ENCODE data around the gene TMEM163.

The TMEM163 gene

DNA sequence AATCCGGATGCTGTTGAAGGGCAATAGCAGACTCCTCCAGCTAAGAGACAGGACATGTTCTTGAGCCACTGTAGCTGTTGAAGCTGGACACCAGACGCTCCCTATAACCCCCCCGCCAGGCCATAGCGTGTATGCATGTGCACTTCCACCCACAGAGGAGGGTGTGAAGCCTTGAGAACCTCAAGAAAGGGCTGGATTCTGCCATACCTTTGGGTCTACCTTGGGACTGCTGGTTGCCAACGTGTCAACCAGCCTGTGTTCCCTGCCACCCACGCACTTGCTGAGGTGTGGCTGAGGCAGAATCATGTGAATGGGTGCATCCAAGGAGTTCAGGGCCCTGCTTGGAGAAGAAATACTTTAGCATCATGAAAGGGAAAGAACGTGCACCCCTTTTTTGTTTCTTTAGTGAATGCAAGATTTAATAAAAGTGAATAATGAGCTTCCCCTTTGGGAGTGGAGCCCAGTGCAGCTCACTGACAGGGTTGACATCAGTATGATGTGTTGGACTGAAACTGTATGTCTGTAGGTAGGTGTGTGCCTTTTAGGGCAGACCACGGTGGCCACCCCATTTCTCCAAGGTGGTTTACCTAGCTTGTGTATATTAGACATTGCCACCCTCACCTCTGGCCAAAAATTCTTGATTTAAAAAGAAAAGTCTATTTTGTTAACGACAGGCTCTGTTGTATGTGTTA, 266.6 kb downstream of the TMEM163 start:
- TF ChIP-seq SPI1 (IDR thresholded peaks at IDR 0.05; ENCODE audit: low read depth, low read length) (no peak), POU2F2 (IDR thresholded peaks at IDR 0.05; ENCODE audit: low read depth, low read length) (no peak), PAX5 (IDR thresholded peaks at IDR 0.05; ENCODE audit: insufficient read depth, low read length, severe bottlenecking) (no peak), POLR2AphosphoS5 (IDR thresholded peaks at IDR 0.05; ENCODE audit: low read depth, low read length) (no peak; the same call in 1 of the 2 replicates), TAF1 (IDR thresholded peaks at IDR 0.05; ENCODE audit: low read depth, low read length) (no peak), POLR2A (IDR thresholded peaks at IDR 0.05; ENCODE audit: low read depth, low read length) (no peak)
- no peak for FAIRE-seq
- no peak for DNase-seq (ENCODE audit: insufficient read length, low spot score)

DNA sequence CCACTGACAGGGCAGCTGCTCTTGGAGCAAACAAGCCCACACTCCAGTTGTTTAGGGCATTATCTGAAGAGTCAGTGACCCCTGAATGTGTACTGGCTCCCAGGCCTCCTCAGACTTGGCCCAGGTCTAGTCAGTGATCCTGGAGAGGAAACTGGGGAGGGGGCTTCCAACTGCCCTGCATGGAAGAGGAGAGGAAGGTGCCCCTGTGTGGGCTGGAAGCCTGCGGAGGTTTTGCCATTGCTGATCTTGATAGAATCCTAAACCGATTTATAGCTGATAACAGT, 267.5 kb downstream of the TMEM163 start:
- no peak for FAIRE-seq

GRCh38 chr2:134449751-134450513, 268.9 kb downstream of the TMEM163 start:
- FAIRE-seq: no peak
- no peak for TF ChIP-seq SPI1 (IDR thresholded peaks at IDR 0.05; ENCODE audit: low read depth, low read length)
- no peak for TF ChIP-seq PAX5 (IDR thresholded peaks at IDR 0.05; ENCODE audit: insufficient read depth, low read length, severe bottlenecking)
- TF ChIP-seq POLR2A (IDR thresholded peaks at IDR 0.05; ENCODE audit: low read depth, low read length): no peak
- TF ChIP-seq POLR2AphosphoS5 (IDR thresholded peaks at IDR 0.05; ENCODE audit: low read depth, low read length): no peak
- no peak for TF ChIP-seq POU2F2 (IDR thresholded peaks at IDR 0.05; ENCODE audit: low read depth, low read length)
- no peak for TF ChIP-seq TAF1 (IDR thresholded peaks at IDR 0.05; ENCODE audit: low read depth, low read length)
- no peak for DNase-seq (ENCODE audit: insufficient read length, low spot score)

More for the DNA sequence above, 267.5 kb downstream of the TMEM163 start:
- no peak for DNase-seq (ENCODE audit: insufficient read length, low spot score)
- TF ChIP-seq PAX5 (IDR thresholded peaks at IDR 0.05; ENCODE audit: insufficient read depth, low read length, severe bottlenecking): no peak
- TF ChIP-seq POLR2AphosphoS5 (IDR thresholded peaks at IDR 0.05; ENCODE audit: low read depth, low read length): no peak
- no peak for TF ChIP-seq POLR2A (IDR thresholded peaks at IDR 0.05; ENCODE audit: low read depth, low read length)
- no peak for TF ChIP-seq POU2F2 (IDR thresholded peaks at IDR 0.05; ENCODE audit: low read depth, low read length)
- TF ChIP-seq TAF1 (IDR thresholded peaks at IDR 0.05; ENCODE audit: low read depth, low read length): no peak
- no peak for TF ChIP-seq SPI1 (IDR thresholded peaks at IDR 0.05; ENCODE audit: low read depth, low read length)

DNA sequence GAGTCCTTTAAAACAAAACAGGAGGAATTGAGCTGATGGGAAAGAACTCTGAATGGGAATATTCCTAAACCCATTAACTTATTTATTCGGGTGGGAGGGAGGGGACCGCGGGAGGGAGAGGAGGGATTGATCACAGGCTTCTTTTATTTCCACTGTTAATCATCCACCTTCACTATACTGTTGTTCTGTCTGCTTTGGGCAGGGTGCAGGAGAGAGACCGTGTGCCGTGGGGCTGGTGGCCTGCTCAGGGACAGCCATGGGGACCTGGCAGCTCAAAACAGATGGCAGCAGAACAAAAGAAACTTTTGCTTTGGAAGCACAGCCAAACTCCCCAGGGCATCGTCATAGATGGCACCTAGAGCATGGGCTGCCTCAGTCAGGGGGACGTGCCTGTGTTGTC, 269.6 kb downstream of the TMEM163 start:
- FAIRE-seq (no peak), DNase-seq (ENCODE audit: insufficient read length, low spot score) (no peak)

GRCh38 chr2:134448650-134449049, 270.1 kb downstream of the TMEM163 start:
- FAIRE-seq: no peak
- TF ChIP-seq TAF1 (IDR thresholded peaks at IDR 0.05; ENCODE audit: low read depth, low read length) (no peak), SPI1 (IDR thresholded peaks at IDR 0.05; ENCODE audit: low read depth, low read length) (no peak), PAX5 (IDR thresholded peaks at IDR 0.05; ENCODE audit: insufficient read depth, low read length, severe bottlenecking) (no peak), POU2F2 (IDR thresholded peaks at IDR 0.05; ENCODE audit: low read depth, low read length) (no peak), POLR2A (IDR thresholded peaks at IDR 0.05; ENCODE audit: low read depth, low read length) (no peak), POLR2AphosphoS5 (IDR thresholded peaks at IDR 0.05; ENCODE audit: low read depth, low read length) (no peak)
- DNase-seq (ENCODE audit: insufficient read length, low spot score): no peak

More for the DNA sequence above, 269.6 kb downstream of the TMEM163 start:
- TF ChIP-seq TAF1 (IDR thresholded peaks at IDR 0.05; ENCODE audit: low read depth, low read length) (no peak), PAX5 (IDR thresholded peaks at IDR 0.05; ENCODE audit: insufficient read depth, low read length, severe bottlenecking) (no peak), POLR2AphosphoS5 (IDR thresholded peaks at IDR 0.05; ENCODE audit: low read depth, low read length) (no peak), SPI1 (IDR thresholded peaks at IDR 0.05; ENCODE audit: low read depth, low read length) (no peak)

- FAIRE-seq: no peak
- TF ChIP-seq POLR2AphosphoS5 (IDR thresholded peaks at IDR 0.05; ENCODE audit: low read depth, low read length) (no peak), SPI1 (IDR thresholded peaks at IDR 0.05; ENCODE audit: low read depth, low read length) (no peak), PAX5 (IDR thresholded peaks at IDR 0.05; ENCODE audit: insufficient read depth, low read length, severe bottlenecking) (no peak), POLR2A (IDR thresholded peaks at IDR 0.05; ENCODE audit: low read depth, low read length) (no peak), POU2F2 (IDR thresholded peaks at IDR 0.05; ENCODE audit: low read depth, low read length) (no peak), TAF1 (IDR thresholded peaks at IDR 0.05; ENCODE audit: low read depth, low read length) (no peak)
- DNase-seq (ENCODE audit: insufficient read length, low spot score): no peak
Measured at GRCh38 chr2:134447669-134448068, 271.1 kb downstream of the TMEM163 start.

- DNase-seq (ENCODE audit: insufficient read length, low spot score) (no peak), FAIRE-seq (no peak)
- TF ChIP-seq POLR2AphosphoS5 (IDR thresholded peaks at IDR 0.05; ENCODE audit: low read depth, low read length) (no peak), POU2F2 (IDR thresholded peaks at IDR 0.05; ENCODE audit: low read depth, low read length) (no peak), PAX5 (IDR thresholded peaks at IDR 0.05; ENCODE audit: insufficient read depth, low read length, severe bottlenecking) (no peak), TAF1 (IDR thresholded peaks at IDR 0.05; ENCODE audit: low read depth, low read length) (no peak), POLR2A (IDR thresholded peaks at IDR 0.05; ENCODE audit: low read depth, low read length) (no peak), SPI1 (IDR thresholded peaks at IDR 0.05; ENCODE audit: low read depth, low read length) (no peak)
Measured at GRCh38 chr2:134446383-134447017, 272.3 kb downstream of the TMEM163 start.

GRCh38 chr2:134445985-134446382, 272.8 kb downstream of the TMEM163 start:
- FAIRE-seq (no peak), DNase-seq (ENCODE audit: insufficient read length, low spot score) (no peak)
- TF ChIP-seq POLR2AphosphoS5 (IDR thresholded peaks at IDR 0.05; ENCODE audit: low read depth, low read length) (no peak), POLR2A (IDR thresholded peaks at IDR 0.05; ENCODE audit: low read depth, low read length) (no peak), SPI1 (IDR thresholded peaks at IDR 0.05; ENCODE audit: low read depth, low read length) (no peak), PAX5 (IDR thresholded peaks at IDR 0.05; ENCODE audit: insufficient read depth, low read length, severe bottlenecking) (no peak), POU2F2 (IDR thresholded peaks at IDR 0.05; ENCODE audit: low read depth, low read length) (no peak), TAF1 (IDR thresholded peaks at IDR 0.05; ENCODE audit: low read depth, low read length) (no peak)

GRCh38 chr2:134445116-134445515, 273.7 kb downstream of the TMEM163 start:
- TF ChIP-seq POLR2A (IDR thresholded peaks at IDR 0.05; ENCODE audit: low read depth, low read length): no peak
- TF ChIP-seq PAX5 (IDR thresholded peaks at IDR 0.05; ENCODE audit: insufficient read depth, low read length, severe bottlenecking): no peak
- no peak for TF ChIP-seq TAF1 (IDR thresholded peaks at IDR 0.05; ENCODE audit: low read depth, low read length)
- TF ChIP-seq SPI1 (IDR thresholded peaks at IDR 0.05; ENCODE audit: low read depth, low read length): no peak
- no peak for TF ChIP-seq POU2F2 (IDR thresholded peaks at IDR 0.05; ENCODE audit: low read depth, low read length)
- TF ChIP-seq POLR2AphosphoS5 (IDR thresholded peaks at IDR 0.05; ENCODE audit: low read depth, low read length): no peak
- DNase-seq (ENCODE audit: insufficient read length, low spot score) (no peak), FAIRE-seq (no peak)
